RWPE2 (cell line): ENCODE data around the gene ATOH8.

Source experiments
- ATAC-seq: fragments of 200-7000 bp; cut with Tn5 transposase; 3 replicates; pipeline ENCODE4 v1.9.1; 2021; ENCODE audit warnings: low read depth
- DNase-seq: peaks from one replicate; pipeline ENCODE4 v3.0.0-alpha.2; 2020; ENCODE audit warnings: low spot score
- H3K27ac ChIP-seq: fragments of 450-650 bp; 2 replicates; pipeline ENCODE4 v1.5.1; 2017; ENCODE audit warnings: mild to moderate bottlenecking; ENCODE audit not compliant: poor library complexity, severe bottlenecking
- H3K27me3 ChIP-seq: fragments of 250-450 bp; sonication (Bioruptor Pico); 2 replicates; pipeline ENCODE4 v1.5.1; 2021; ENCODE audit warnings: mild to moderate bottlenecking, moderate library complexity; ENCODE audit not compliant: insufficient read depth, poor library complexity, severe bottlenecking
- H3K36me3 ChIP-seq: fragments of 250-450 bp; sonication (Bioruptor Pico); 2 replicates; pipeline ENCODE4 v1.5.1; 2020; ENCODE audit warnings: low read depth, mild to moderate bottlenecking, moderate library complexity
- H3K4me1 ChIP-seq: fragments of 250-450 bp; sonication (Bioruptor Pico); 2 replicates; pipeline ENCODE4 v1.5.1; 2021; ENCODE audit warnings: mild to moderate bottlenecking, moderate library complexity; ENCODE audit not compliant: insufficient read depth, poor library complexity, severe bottlenecking
- H3K4me3 ChIP-seq: fragments of 250-450 bp; sonication (Bioruptor Pico); 2 replicates; pipeline ENCODE4 v1.5.1; 2021; ENCODE audit warnings: mild to moderate bottlenecking, moderate library complexity; ENCODE audit not compliant: severe bottlenecking
- H3K9me3 ChIP-seq: fragments of 250-450 bp; sonication (Bioruptor Pico); 2 replicates; pipeline ENCODE4 v1.5.1; 2021; ENCODE audit warnings: mild to moderate bottlenecking, moderate library complexity; ENCODE audit not compliant: severe bottlenecking
- TF ChIP-seq, protein P1 (sequence below): fragments of 450-650 bp; IDR thresholded peaks from one replicate; pipeline ENCODE4 v1.5.1; 2017; ENCODE audit warnings: mild to moderate bottlenecking, moderate library complexity; ENCODE audit not compliant: poor library complexity, severe bottlenecking

Gene ATOH8

DNA sequence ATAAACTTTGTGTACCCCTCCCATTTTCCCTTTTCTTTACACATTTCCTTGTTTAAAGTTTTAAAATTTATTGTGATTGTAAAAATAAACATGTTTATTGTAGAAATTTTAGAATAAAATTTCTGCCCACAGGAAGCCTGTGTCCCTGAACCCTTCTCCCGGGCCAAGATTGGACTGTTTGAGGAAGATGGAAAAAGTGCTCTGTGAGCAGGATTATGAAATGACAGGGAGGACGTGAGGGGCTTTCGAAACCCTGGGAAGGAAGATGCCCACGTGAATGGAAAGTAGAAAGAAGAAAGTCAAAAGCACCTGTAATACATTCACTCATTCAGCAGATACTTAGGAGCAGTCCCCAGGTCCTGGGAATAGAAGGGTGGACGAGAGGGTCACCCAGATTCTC is 25.4 kb upstream of the ATOH8 start:
- Histone ChIP-seq H3K36me3 (no peaks in the 10 kb centered on the region), H3K27me3 (no peaks in the 10 kb centered on the region), H3K4me3 (no peak overlapping the region), H3K27ac (no peak overlapping the region), H3K4me1 (no peaks in the 10 kb centered on the region), H3K9me3 (no peaks in the 10 kb centered on the region)
- ATAC-seq (no peak), DNase-seq (no peak)
- TF ChIP-seq, protein P1, sequence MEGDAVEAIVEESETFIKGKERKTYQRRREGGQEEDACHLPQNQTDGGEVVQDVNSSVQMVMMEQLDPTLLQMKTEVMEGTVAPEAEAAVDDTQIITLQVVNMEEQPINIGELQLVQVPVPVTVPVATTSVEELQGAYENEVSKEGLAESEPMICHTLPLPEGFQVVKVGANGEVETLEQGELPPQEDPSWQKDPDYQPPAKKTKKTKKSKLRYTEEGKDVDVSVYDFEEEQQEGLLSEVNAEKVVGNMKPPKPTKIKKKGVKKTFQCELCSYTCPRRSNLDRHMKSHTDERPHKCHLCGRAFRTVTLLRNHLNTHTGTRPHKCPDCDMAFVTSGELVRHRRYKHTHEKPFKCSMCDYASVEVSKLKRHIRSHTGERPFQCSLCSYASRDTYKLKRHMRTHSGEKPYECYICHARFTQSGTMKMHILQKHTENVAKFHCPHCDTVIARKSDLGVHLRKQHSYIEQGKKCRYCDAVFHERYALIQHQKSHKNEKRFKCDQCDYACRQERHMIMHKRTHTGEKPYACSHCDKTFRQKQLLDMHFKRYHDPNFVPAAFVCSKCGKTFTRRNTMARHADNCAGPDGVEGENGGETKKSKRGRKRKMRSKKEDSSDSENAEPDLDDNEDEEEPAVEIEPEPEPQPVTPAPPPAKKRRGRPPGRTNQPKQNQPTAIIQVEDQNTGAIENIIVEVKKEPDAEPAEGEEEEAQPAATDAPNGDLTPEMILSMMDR: no peak

DNA sequence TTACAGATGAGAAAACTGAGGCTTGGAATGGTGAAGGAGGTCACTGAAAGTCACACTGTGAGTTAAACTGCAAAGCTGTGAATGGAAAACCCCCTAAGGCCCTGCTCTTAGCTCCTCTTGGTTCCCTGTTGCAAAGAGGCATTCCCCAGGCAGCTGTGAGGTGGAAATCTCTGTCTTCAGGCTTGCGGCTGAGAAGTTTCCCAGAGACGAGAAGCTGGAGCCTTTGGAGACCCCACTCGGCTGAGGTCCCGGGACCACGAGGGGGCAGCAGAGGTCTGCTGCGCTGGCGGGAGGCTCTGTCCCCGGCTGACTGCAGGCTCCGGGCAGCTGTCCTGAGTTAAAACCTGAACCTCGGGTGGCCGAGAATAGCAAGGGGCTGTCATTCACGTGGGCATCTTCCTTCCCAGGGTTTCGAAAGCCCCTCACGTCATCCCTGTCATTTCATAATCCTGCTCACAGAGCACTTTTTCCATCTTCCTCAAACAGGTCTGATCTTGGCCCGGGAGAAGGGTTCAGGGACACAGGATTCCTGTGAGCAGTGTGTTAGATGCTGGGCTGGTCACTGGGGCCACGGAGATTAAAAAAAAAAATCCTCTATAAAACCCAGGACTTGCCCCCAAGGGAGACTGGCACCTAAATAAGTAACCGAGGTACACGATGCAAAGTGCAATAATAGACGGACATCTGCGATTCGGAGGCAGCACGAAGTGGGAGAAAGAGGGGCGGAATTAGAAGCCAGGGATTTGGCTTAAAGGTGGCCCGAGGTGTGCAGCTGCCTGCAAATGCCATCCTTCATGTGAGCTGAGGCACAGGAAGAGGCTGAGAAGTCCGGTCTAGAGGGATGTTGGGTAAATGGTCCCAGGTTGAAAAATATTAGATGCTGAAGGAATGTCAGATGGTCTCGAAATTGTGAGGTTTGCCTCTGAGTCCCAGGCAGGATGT is 24.6 kb upstream of the ATOH8 start:
- peak; percentile 98 for ATAC-seq
- no peaks in the 10 kb centered on the region for H3K36me3 ChIP-seq
- H3K27me3 ChIP-seq: no peaks in the 10 kb centered on the region
- no peak overlapping the region for H3K27ac ChIP-seq
- TF ChIP-seq, protein P1: peak; percentile 96
- H3K4me3 ChIP-seq: no peak overlapping the region
- H3K9me3 ChIP-seq: no peaks in the 10 kb centered on the region
- H3K4me1 ChIP-seq: no peaks in the 10 kb centered on the region
- DNase-seq: no peak

DNA sequence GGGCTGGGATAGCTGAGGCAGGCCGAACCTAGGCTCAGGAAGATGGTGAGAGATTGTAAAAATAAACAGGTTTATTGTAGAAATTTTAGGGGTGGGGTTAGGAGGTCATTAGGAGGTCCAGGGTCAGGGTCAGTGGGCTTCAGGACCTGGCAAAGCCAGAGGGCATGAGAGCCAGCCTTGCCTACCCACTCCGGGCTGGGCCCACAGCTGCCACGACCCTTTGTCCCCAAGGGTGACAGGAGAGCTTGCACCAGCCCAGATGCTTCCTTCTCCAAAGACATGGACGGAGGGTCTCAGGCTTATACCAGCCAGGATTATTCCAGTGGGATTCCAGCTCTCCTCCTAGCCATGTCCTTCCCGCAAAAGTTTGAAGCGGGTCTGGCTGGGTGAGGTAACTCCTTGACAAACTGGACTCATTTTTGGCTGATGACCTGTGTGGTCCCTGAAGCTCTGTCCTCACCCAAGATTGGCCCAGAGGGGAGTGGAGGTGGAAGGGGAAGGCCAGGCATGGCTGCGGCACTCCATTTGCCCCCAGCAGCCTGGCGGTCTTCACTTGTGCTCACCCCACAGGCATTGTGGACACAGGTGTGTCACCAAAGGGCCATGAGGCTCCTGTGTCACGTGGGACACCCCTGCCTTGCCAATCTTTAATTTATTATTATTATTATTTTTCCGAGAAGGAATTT is 23.8 kb upstream of the ATOH8 start:
- Histone ChIP-seq H3K27ac (no peak overlapping the region), H3K9me3 (no peaks in the 10 kb centered on the region), H3K27me3 (no peaks in the 10 kb centered on the region), H3K36me3 (no peaks in the 10 kb centered on the region), H3K4me3 (no peak overlapping the region), H3K4me1 (no peaks in the 10 kb centered on the region)
- TF ChIP-seq, protein P1: no peak
- ATAC-seq: no peak
- DNase-seq: no peak

DNA sequence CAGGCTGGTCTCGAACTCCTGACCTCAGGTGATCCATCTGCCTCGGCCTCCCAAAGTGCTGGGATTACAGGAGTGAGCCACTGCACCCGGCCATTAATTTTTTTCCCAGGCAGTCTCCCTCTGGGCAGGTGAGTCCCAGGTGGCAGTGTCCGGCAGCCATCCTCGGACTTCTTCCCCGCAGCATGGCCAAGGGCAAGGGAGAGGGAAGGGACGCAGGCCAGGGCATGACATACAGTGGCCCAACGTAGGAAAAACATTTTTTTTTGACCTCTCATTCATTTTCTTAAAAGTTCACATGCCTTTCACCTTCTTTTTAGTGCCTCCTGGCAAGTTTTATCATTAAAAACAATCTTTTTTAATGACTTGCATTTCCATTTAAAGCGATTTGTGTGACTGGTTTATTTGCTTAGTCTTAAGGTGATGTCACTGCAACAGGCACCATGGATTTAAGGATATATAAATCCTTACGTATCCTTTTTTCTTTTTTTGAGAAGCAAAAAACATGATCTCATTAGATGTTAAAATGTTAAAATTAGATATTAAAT is 23.0 kb upstream of the ATOH8 start:
- no peak for ATAC-seq
- Histone ChIP-seq H3K27me3 (no peaks in the 10 kb centered on the region), H3K36me3 (no peaks in the 10 kb centered on the region), H3K27ac (no peak overlapping the region), H3K4me3 (no peak overlapping the region), H3K9me3 (no peaks in the 10 kb centered on the region), H3K4me1 (no peaks in the 10 kb centered on the region)
- TF ChIP-seq, protein P1: no peak
- DNase-seq: no peak
